B cell (primary cell): ENCODE data around the gene FAM234A.

ENCODE experiments used
- CTCF ChIP-seq: fragments of 200-600 bp; IDR thresholded peaks from one replicate; pipeline ENCODE4 v1.8.0; 2022; ENCODE audit warnings: antibody characterized with exemption, mild to moderate bottlenecking
- EZH2 ChIP-seq: IDR thresholded peaks from 2 replicates; pipeline ENCODE4 v1.6.1; 2012; ENCODE audit warnings: borderline replicate concordance, low read depth, mild to moderate bottlenecking, moderate library complexity, low read length; ENCODE audit not compliant: insufficient read depth, poor library complexity, severe bottlenecking

- TF ChIP-seq CTCF (no peak), EZH2 (no peak)
Measured at GRCh38 chr16:301235-301634, 66.6 kb downstream of the FAM234A start.
